ENCODE results near the gene TRAP1. TPM values are rescaled to one million over a fixed set of nuclear protein-coding genes. Genes with fewer than 3 reads are reported as not detected.

Gene TRAP1
- total and polyA plus RNA-seq, 2 experiments from 2014 or later, result 62.3 to 80.5 TPM

DNA sequence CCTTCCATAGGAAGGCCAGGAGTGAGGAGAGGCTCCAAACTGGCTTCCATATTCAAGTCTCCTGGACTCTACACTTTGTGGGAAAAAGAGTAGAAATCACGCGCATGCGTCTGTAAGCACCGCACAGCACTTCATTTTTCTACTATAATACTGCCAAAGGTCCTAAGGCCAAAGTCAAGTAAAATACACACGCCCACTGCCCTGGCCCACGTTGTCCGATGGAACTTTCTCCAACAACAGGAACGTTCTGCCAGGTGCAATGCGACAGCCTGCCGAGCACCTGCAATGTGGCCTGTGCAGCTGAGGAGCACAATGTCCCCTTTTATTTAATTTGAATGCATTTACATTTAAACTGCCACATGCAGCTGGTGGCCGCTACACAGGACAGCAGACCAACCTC is 39.3 kb downstream of the TRAP1 start:
- H3K36me3 ChIP-seq (replicated peaks; ENCODE audit: insufficient read depth, low read depth), result no peaks in the 10 kb centered on the region

DNA sequence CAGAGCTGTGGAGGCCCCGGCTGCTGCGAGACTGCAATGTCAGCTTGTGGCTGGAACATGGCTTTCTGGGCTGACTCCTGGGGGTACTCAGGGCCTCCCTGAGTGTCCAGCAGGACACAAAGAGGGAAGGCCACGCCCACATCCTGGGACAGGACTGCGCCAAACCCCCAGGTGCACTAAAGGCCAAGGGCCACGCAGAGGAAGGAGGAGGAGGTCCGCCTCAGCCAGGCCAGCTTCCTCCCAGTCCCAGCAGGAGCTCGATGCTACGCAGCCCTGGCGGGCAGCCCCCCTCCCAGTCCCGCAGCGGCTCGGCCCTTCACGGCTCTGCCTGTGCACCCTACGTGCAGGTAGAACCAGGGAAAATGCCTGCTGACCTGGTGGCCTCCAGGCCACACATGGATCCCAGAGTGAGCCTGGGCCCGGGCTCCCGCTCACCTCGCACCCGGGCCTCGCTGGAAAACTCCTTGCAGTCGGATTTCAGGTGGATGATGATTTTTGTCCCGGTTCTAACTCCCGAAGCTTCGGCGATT is 41.7 kb downstream of the TRAP1 start:
- H3K36me3 ChIP-seq (replicated peaks; ENCODE audit: insufficient read depth, low read depth), result no peaks in the 10 kb centered on the region
- DNase-seq (ENCODE audit: low spot score), result no peak
- H3K4me1 ChIP-seq (ENCODE audit: insufficient read depth), result no peaks in the 10 kb centered on the region
- H3K9me2 ChIP-seq (replicated peaks; ENCODE audit: insufficient read depth), result no peaks in the 10 kb centered on the region
- WGBS (ENCODE audit: low lambda C conversion rate, missing lambda C conversion rate), result 93% methylated on average over 23 of the region's 24 CpGs
- no peaks in the 10 kb centered on the region for H3K27me3 ChIP-seq
- no peak overlapping the region for H3K4me3 ChIP-seq
- TF ChIP-seq EZH2phosphoT487 (IDR thresholded peaks at IDR 0.05; ENCODE audit: low read depth, severe bottlenecking, unreplicated experiment) (no peak), EZH2 (IDR thresholded peaks at IDR 0.05; ENCODE audit: borderline replicate concordance) (no peak)
- TF ChIP-seq, protein P1, sequence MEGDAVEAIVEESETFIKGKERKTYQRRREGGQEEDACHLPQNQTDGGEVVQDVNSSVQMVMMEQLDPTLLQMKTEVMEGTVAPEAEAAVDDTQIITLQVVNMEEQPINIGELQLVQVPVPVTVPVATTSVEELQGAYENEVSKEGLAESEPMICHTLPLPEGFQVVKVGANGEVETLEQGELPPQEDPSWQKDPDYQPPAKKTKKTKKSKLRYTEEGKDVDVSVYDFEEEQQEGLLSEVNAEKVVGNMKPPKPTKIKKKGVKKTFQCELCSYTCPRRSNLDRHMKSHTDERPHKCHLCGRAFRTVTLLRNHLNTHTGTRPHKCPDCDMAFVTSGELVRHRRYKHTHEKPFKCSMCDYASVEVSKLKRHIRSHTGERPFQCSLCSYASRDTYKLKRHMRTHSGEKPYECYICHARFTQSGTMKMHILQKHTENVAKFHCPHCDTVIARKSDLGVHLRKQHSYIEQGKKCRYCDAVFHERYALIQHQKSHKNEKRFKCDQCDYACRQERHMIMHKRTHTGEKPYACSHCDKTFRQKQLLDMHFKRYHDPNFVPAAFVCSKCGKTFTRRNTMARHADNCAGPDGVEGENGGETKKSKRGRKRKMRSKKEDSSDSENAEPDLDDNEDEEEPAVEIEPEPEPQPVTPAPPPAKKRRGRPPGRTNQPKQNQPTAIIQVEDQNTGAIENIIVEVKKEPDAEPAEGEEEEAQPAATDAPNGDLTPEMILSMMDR (IDR thresholded peaks at IDR 0.05; ENCODE audit: poor library complexity), result no peak
- H3K27ac ChIP-seq, result no peak overlapping the region
- no peaks in the 10 kb centered on the region for H3K79me2 ChIP-seq
- no peak overlapping the region for H2AFZ ChIP-seq
- no peak overlapping the region for H3K4me2 ChIP-seq
- no peaks in the 10 kb centered on the region for H4K20me1 ChIP-seq (ENCODE audit: insufficient read depth, poor library complexity, severe bottlenecking)
- H3K9me3 ChIP-seq (ENCODE audit: low read depth), result no peaks in the 10 kb centered on the region

More for the DNA sequence above, 39.3 kb downstream of the TRAP1 start:
- Histone ChIP-seq H3K4me3 (no peak overlapping the region), H3K4me1 (ENCODE audit: insufficient read depth) (no peaks in the 10 kb centered on the region), H3K9me2 (replicated peaks; ENCODE audit: insufficient read depth) (no peaks in the 10 kb centered on the region), H4K20me1 (ENCODE audit: insufficient read depth, poor library complexity, severe bottlenecking) (no peaks in the 10 kb centered on the region), H3K9me3 (ENCODE audit: low read depth) (no peaks in the 10 kb centered on the region), H2AFZ (no peak overlapping the region), H3K79me2 (no peaks in the 10 kb centered on the region), H3K27me3 (no peaks in the 10 kb centered on the region), H3K4me2 (no peak overlapping the region), H3K27ac (no peak overlapping the region)
- 95% methylated on average over 11 of the region's 11 CpGs for WGBS (ENCODE audit: low lambda C conversion rate, missing lambda C conversion rate)
- DNase-seq (ENCODE audit: low spot score), result no peak
- no peak for TF ChIP-seq EZH2 (IDR thresholded peaks at IDR 0.05; ENCODE audit: borderline replicate concordance)
- TF ChIP-seq EZH2phosphoT487 (IDR thresholded peaks at IDR 0.05; ENCODE audit: low read depth, severe bottlenecking, unreplicated experiment), result no peak
- TF ChIP-seq, protein P1 (IDR thresholded peaks at IDR 0.05; ENCODE audit: poor library complexity), result no peak

DNA sequence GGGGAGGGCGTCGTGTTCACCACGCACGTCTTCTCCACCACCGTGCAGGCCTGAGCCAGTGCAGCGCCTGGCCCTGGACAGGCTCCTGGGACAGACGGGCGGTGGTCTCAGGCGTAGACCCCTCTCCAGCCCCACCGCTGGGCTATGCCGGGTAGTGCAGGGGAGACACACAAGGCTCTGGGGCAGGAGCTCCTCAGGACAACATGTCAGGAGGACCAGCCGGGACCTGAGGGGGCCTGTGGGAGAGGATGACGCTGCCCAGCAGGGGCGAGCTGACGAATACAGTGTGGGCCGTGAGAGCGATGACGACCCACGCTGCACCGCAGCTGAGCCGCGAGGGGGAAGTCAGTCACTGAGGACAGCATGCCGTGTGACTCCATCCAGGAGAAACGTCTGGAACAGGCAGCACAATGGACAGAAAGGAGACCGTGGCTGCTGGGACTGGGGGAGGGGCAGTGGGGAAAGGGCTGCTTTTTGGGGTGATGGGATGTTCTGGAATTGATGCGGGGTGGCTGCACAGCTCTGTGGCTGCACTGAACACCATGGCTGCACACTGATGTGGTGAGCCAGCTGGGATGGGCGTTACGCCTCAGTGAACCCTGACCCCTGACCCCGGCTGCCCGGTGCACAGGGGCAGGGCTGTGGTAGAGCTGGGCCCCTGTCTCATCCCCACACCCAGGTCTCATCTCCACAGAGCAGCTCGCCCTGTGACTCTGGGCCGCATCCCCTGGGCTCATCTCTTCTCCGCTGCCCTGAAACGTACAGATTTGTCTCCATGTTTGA is 42.6 kb downstream of the TRAP1 start:
- Histone ChIP-seq H3K9me3 (ENCODE audit: low read depth) (no peaks in the 10 kb centered on the region), H3K4me2 (no peak overlapping the region), H2AFZ (no peak overlapping the region), H3K4me3 (no peak overlapping the region), H3K79me2 (no peaks in the 10 kb centered on the region), H3K27me3 (no peaks in the 10 kb centered on the region), H3K36me3 (replicated peaks; ENCODE audit: insufficient read depth, low read depth) (no peaks in the 10 kb centered on the region), H4K20me1 (ENCODE audit: insufficient read depth, poor library complexity, severe bottlenecking) (no peaks in the 10 kb centered on the region), H3K9me2 (replicated peaks; ENCODE audit: insufficient read depth) (no peaks in the 10 kb centered on the region), H3K4me1 (ENCODE audit: insufficient read depth) (no peaks in the 10 kb centered on the region), H3K27ac (no peak overlapping the region)
- TF ChIP-seq EZH2phosphoT487 (IDR thresholded peaks at IDR 0.05; ENCODE audit: low read depth, severe bottlenecking, unreplicated experiment), result no peak
- TF ChIP-seq EZH2 (IDR thresholded peaks at IDR 0.05; ENCODE audit: borderline replicate concordance), result no peak
- TF ChIP-seq, protein P1 (IDR thresholded peaks at IDR 0.05; ENCODE audit: poor library complexity), result no peak
- 96% methylated on average over 33 of the region's 34 CpGs for WGBS (ENCODE audit: low lambda C conversion rate, missing lambda C conversion rate)
- no peak for DNase-seq (ENCODE audit: low spot score)

Measured in hepatocyte (in vitro differentiated cells).